ENCODE measurements around the gene PLCB1. TPM values are rescaled to one million over a fixed set of nuclear protein-coding genes. Genes with fewer than 3 reads are reported as not detected.

Gene PLCB1
- total and polyA plus RNA-seq, 10 of the 15 experiments (the other 5 are each of a cell fraction or from before 2014, with no cell fraction given): 0.05 to 5.3 (median 0.17) TPM; not detected in 1

- H4K20me1 ChIP-seq (ENCODE audit: control insufficient read depth, insufficient read depth): no peaks in the 10 kb centered on the region
- DNase-seq (ENCODE audit: low read depth, low spot score): no peak
- WGBS (ENCODE audit: insufficient coverage, insufficient replicate concordance, low lambda C conversion rate, missing lambda C conversion rate): 63% methylated on average over 3 of the region's 3 CpGs
- H2AFZ ChIP-seq (ENCODE audit: control insufficient read depth, low read depth, low read length): no peak overlapping the region
- CTCF ChIA-PET: interaction anchor here (3.7 kb wide), 1 partner anchor 12 kb away, joined by 21 read pairs; no protein-coding TSS in a partner anchor
- H3K4me3 ChIP-seq: no peak overlapping the region
- no peaks in the 10 kb centered on the region for H3K9me3 ChIP-seq (replicated peaks; ENCODE audit: control insufficient read depth, insufficient read depth, low read length)
- in situ Hi-C loops (cut with MboI) (loop anchor here (10.0 kb wide), 1 partner anchor 775 kb away; no protein-coding TSS in a partner anchor), intact Hi-C loops (cut with micrococcal nuclease; ENCODE audit: unreplicated experiment) (no loop called here)
- SMC1A ChIA-PET (ENCODE audit: uncharacterized antibody, unreplicated experiment): interaction anchor here (1.0 to 1.1 kb wide), 2 partner anchors 10 to 16 kb away, joined by 4 read pairs; no protein-coding TSS in a partner anchor
- POLR2A ChIA-PET: no interaction called here
- no peaks in the 10 kb centered on the region for H3K36me3 ChIP-seq (ENCODE audit: control insufficient read depth in 2 of 2, insufficient read depth in 2 of 2, low read length in 1 of 2)
- no peak for ATAC-seq
- RAD21 ChIA-PET (ENCODE audit: unreplicated experiment): no interaction called here
- no peaks in the 10 kb centered on the region for H3K79me2 ChIP-seq (ENCODE audit: control insufficient read depth, insufficient read depth, low read length)
- H3K27ac ChIP-seq (ENCODE audit: control insufficient read depth, insufficient read depth): no peak overlapping the region
- H3K27me3 ChIP-seq (replicated peaks in 1 of 2; ENCODE audit: control insufficient read depth in 2 of 2, insufficient read depth in 2 of 2, low read length in 1 of 2): no peaks in the 10 kb centered on the region
- H3K4me1 ChIP-seq (ENCODE audit: control insufficient read depth, insufficient read depth, low read length): no peaks in the 10 kb centered on the region
- H3K4me2 ChIP-seq (ENCODE audit: control insufficient read depth, insufficient read depth): no peak overlapping the region
- BruUV-seq (replicated peaks): no TSS peak
- FAIRE-seq: no peak
- no peak for TF ChIP-seq SRF (IDR thresholded peaks at IDR 0.05; ENCODE audit: low read depth in 2 of 2, low read length in 2 of 2)
- TF ChIP-seq ASH2L (IDR thresholded peaks at IDR 0.05; ENCODE audit: borderline replicate concordance, low read depth): no peak
- TF ChIP-seq POLR2AphosphoS5 (IDR thresholded peaks at IDR 0.05; ENCODE audit: low read length): no peak
- no peak for TF ChIP-seq NR2C1 (IDR thresholded peaks at IDR 0.05)
- TF ChIP-seq, protein P1, sequence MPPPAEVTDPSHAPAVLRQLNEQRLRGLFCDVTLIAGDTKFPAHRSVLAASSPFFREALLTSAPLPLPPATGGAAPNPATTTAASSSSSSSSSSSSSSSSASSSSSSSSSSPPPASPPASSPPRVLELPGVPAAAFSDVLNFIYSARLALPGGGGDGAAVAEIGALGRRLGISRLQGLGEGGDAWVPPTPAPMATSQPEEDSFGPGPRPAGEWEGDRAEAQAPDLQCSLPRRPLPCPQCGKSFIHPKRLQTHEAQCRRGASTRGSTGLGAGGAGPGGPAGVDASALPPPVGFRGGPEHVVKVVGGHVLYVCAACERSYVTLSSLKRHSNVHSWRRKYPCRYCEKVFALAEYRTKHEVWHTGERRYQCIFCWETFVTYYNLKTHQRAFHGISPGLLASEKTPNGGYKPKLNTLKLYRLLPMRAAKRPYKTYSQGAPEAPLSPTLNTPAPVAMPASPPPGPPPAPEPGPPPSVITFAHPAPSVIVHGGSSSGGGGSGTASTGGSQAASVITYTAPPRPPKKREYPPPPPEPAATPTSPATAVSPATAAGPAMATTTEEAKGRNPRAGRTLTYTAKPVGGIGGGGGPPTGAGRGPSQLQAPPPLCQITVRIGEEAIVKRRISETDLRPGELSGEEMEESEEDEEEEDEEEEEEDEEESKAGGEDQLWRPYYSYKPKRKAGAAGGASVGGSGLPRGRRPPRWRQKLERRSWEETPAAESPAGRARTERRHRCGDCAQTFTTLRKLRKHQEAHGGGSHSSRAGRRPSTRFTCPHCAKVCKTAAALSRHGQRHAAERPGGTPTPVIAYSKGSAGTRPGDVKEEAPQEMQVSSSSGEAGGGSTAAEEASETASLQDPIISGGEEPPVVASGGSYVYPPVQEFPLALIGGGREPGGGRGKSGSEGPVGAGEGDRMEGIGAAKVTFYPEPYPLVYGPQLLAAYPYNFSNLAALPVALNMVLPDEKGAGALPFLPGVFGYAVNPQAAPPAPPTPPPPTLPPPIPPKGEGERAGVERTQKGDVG (CRISPR knock-in tag; IDR thresholded peaks at IDR 0.05): no peak
- TF ChIP-seq MYC (IDR thresholded peaks at IDR 0.05; ENCODE audit: insufficient read depth, insufficient read length, insufficient replicate concordance, low read length, severe bottlenecking): no peak
- TF ChIP-seq BCLAF1 (IDR thresholded peaks at IDR 0.05): no peak
- TF ChIP-seq EED (IDR thresholded peaks at IDR 0.05; ENCODE audit: low read depth): no peak
- TF ChIP-seq LARP7 (IDR thresholded peaks at IDR 0.05): no peak
- no peak for TF ChIP-seq EGR1 (IDR thresholded peaks at IDR 0.05; ENCODE audit: borderline replicate concordance in 1 of 2, low read depth in 2 of 2, low read length in 2 of 2)
- no peak for TF ChIP-seq RAD21 (IDR thresholded peaks at IDR 0.05; ENCODE audit: insufficient read depth, low read depth, low read length)
- H3K9ac ChIP-seq (ENCODE audit: control insufficient read depth, insufficient read depth, low read length): no peak overlapping the region
These were observed 577.6 kb downstream of the PLCB1 start for GRCh38 chr20:8709627-8710026.
